ENCODE results near the gene DDC. TPM values are rescaled to one million over a fixed set of nuclear protein-coding genes. Genes with fewer than 3 reads are reported as not detected.

DDC gene
- total and polyA plus RNA-seq, 4 donors: 27.2 to 74.9 (median 58.6) TPM

DNA sequence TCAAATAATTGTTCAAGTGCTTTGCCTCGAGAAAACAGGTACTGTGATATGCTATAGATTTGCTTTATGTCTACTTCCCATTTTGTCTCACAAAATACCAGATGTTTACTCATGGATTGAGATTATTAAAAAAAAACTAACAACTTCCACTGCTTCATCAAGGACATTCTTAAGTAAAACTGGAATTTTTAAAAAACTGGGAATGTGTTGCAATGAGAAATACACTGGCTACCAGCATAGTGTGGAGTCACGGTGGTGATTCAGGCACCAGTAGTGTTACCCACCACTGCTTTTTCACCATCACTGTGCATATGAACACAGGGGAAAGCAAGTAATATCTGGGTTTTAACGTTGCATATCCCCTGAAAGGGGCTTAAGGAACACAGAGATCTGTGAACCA lies 136.3 kb downstream of the DDC start (continued):
- TF ChIP-seq, protein P1, sequence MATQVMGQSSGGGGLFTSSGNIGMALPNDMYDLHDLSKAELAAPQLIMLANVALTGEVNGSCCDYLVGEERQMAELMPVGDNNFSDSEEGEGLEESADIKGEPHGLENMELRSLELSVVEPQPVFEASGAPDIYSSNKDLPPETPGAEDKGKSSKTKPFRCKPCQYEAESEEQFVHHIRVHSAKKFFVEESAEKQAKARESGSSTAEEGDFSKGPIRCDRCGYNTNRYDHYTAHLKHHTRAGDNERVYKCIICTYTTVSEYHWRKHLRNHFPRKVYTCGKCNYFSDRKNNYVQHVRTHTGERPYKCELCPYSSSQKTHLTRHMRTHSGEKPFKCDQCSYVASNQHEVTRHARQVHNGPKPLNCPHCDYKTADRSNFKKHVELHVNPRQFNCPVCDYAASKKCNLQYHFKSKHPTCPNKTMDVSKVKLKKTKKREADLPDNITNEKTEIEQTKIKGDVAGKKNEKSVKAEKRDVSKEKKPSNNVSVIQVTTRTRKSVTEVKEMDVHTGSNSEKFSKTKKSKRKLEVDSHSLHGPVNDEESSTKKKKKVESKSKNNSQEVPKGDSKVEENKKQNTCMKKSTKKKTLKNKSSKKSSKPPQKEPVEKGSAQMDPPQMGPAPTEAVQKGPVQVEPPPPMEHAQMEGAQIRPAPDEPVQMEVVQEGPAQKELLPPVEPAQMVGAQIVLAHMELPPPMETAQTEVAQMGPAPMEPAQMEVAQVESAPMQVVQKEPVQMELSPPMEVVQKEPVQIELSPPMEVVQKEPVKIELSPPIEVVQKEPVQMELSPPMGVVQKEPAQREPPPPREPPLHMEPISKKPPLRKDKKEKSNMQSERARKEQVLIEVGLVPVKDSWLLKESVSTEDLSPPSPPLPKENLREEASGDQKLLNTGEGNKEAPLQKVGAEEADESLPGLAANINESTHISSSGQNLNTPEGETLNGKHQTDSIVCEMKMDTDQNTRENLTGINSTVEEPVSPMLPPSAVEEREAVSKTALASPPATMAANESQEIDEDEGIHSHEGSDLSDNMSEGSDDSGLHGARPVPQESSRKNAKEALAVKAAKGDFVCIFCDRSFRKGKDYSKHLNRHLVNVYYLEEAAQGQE (IDR thresholded peaks at IDR 0.05): no peak
- no peak for TF ChIP-seq HNF4A (conservative IDR thresholded peaks at IDR 0.05)

DNA sequence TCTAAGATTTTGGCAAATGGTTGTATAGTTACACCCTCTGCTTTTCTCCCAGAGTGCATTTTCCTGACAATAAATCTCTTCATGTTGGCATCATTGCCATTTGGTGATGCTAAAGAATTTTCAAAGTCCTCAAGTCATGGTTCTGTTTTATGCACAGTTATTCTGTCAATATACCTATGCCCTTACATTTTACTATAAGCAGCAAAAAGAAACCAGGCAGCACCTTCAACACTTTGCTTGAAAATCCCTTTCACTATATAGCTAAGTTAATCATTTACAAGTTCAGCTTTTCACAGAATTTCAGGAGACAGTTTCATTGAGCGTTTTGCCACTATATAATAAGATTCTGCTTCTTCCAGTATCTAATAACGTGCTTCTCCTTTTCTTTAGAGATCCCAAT lies 137.7 kb downstream of the DDC start:
- TF ChIP-seq HNF4A (conservative IDR thresholded peaks at IDR 0.05) (no peak), JUND (IDR thresholded peaks at IDR 0.05) (no peak), GABPA (IDR thresholded peaks at IDR 0.05 in 1 of 2, conservative IDR thresholded peaks at IDR 0.05 in 1 of 2) (no peak), HNF4G (IDR thresholded peaks at IDR 0.05) (no peak), SP1 (IDR thresholded peaks at IDR 0.05) (no peak), EGR1 (IDR thresholded peaks at IDR 0.05; ENCODE audit: low read depth in 2 of 2) (no peak), FOXA1 (IDR thresholded peaks at IDR 0.05) (no peak), TAF1 (conservative IDR thresholded peaks at IDR 0.05) (no peak), YY1 (IDR thresholded peaks at IDR 0.05) (no peak), RAD21 (IDR thresholded peaks at IDR 0.05) (no peak), NR2F2 (IDR thresholded peaks at IDR 0.05) (no peak), RXRA (IDR thresholded peaks at IDR 0.05) (no peak), FOXA2 (IDR thresholded peaks at IDR 0.05) (no peak)
- TF ChIP-seq, protein P2, sequence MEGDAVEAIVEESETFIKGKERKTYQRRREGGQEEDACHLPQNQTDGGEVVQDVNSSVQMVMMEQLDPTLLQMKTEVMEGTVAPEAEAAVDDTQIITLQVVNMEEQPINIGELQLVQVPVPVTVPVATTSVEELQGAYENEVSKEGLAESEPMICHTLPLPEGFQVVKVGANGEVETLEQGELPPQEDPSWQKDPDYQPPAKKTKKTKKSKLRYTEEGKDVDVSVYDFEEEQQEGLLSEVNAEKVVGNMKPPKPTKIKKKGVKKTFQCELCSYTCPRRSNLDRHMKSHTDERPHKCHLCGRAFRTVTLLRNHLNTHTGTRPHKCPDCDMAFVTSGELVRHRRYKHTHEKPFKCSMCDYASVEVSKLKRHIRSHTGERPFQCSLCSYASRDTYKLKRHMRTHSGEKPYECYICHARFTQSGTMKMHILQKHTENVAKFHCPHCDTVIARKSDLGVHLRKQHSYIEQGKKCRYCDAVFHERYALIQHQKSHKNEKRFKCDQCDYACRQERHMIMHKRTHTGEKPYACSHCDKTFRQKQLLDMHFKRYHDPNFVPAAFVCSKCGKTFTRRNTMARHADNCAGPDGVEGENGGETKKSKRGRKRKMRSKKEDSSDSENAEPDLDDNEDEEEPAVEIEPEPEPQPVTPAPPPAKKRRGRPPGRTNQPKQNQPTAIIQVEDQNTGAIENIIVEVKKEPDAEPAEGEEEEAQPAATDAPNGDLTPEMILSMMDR (IDR thresholded peaks at IDR 0.05; ENCODE audit: low read depth, low read length, missing input control): no peak
- TF ChIP-seq, protein P1 (IDR thresholded peaks at IDR 0.05): no peak
- TF ChIP-seq, protein P3, sequence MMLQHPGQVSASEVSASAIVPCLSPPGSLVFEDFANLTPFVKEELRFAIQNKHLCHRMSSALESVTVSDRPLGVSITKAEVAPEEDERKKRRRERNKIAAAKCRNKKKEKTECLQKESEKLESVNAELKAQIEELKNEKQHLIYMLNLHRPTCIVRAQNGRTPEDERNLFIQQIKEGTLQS (IDR thresholded peaks at IDR 0.05): no peak
- TF ChIP-seq, protein P4, sequence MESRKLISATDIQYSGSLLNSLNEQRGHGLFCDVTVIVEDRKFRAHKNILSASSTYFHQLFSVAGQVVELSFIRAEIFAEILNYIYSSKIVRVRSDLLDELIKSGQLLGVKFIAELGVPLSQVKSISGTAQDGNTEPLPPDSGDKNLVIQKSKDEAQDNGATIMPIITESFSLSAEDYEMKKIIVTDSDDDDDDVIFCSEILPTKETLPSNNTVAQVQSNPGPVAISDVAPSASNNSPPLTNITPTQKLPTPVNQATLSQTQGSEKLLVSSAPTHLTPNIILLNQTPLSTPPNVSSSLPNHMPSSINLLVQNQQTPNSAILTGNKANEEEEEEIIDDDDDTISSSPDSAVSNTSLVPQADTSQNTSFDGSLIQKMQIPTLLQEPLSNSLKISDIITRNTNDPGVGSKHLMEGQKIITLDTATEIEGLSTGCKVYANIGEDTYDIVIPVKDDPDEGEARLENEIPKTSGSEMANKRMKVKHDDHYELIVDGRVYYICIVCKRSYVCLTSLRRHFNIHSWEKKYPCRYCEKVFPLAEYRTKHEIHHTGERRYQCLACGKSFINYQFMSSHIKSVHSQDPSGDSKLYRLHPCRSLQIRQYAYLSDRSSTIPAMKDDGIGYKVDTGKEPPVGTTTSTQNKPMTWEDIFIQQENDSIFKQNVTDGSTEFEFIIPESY (IDR thresholded peaks at IDR 0.05): no peak
- H3K4me1 ChIP-seq (ENCODE audit: control insufficient read depth in 4 of 4, insufficient read depth in 4 of 4, low read length in 3 of 4): no peaks in the 10 kb centered on the region
- no peak for DNase-seq (ENCODE audit: low spot score)
- H3K36me3 ChIP-seq (ENCODE audit: control insufficient read depth in 4 of 4, insufficient read depth in 3 of 4, low read depth in 1 of 4, low read length in 3 of 4): no peaks in the 10 kb centered on the region
- WGBS: 80% methylated on average over 2 of the region's 2 CpGs
- H3K9ac ChIP-seq (ENCODE audit: low read depth in 1 of 2, low read length in 2 of 2): no peak overlapping the region
- H3K9me3 ChIP-seq (ENCODE audit: control insufficient read depth in 4 of 4, low read length in 3 of 4): no peaks in the 10 kb centered on the region
- H3K27me3 ChIP-seq (ENCODE audit: control insufficient read depth in 4 of 4, insufficient read depth in 4 of 4, low read length in 3 of 4): no peaks in the 10 kb centered on the region
- no peak overlapping the region for H3K4me3 ChIP-seq (ENCODE audit: low read depth in 1 of 3, low read length in 3 of 3)
- H3K27ac ChIP-seq (ENCODE audit: low read depth in 1 of 2, low read length in 2 of 2): no peak overlapping the region
